Upper lobe of left lung (tissue), 6 donors: ENCODE data around the gene PRDM16. TPM values are rescaled to one million over a fixed set of nuclear protein-coding genes. Genes with fewer than 3 reads are reported as not detected.

Experiments used
- ATAC-seq, 2 donors: fragments of 200-7000 bp; cut with Tn5 transposase; one replicate each; pipeline ENCODE4 v1.9.1; 2022; ENCODE audit warnings: mild to moderate bottlenecking in 2 of 2, moderate library complexity in 2 of 2; ENCODE audit not compliant: low FRiP score in 2 of 2
- DNase-seq, 2 donors: peaks; one replicate each; pipeline ENCODE4 v3.0.0-alpha.2; 2019 to 2020
- H3K27ac ChIP-seq, 4 donors: fragments of 200-600 bp; sonication (generic); one replicate each; pipeline ENCODE4 v1.5.1; 2016 to 2019
- H3K27me3 ChIP-seq, 4 donors: fragments of 200-600 bp; sonication (generic); one replicate each; pipeline ENCODE4 v1.5.1; 2017 to 2019
- H3K36me3 ChIP-seq, 4 donors: fragments of 200-600 bp; sonication (generic); one replicate each; pipeline ENCODE4 v1.5.1; 2016 to 2019
- H3K4me1 ChIP-seq, 4 donors: fragments of 200-600 bp; sonication (generic); one replicate each; pipeline ENCODE4 v1.5.1; 2018 to 2019
- H3K4me3 ChIP-seq, 4 donors: fragments of 200-600 bp; sonication (generic); one replicate each; pipeline ENCODE4 v1.5.1; 2017 to 2019; ENCODE audit warnings: mild to moderate bottlenecking in 2 of 4, moderate library complexity in 1 of 4
- H3K9me3 ChIP-seq, 4 donors: fragments of 200-600 bp; sonication (generic); one replicate each; pipeline ENCODE4 v1.5.1; 2018 to 2019
- EP300 ChIP-seq, 4 donors: sonication (generic); formaldehyde crosslinking; IDR thresholded peaks; one replicate each; pipeline ENCODE4 v1.5.1; 2017; ENCODE audit warnings: antibody characterized with exemption in 4 of 4, control low read depth in 2 of 4
- POLR2A ChIP-seq, 4 donors: fragments of 450-650 bp; IDR thresholded peaks; one replicate each; pipeline ENCODE4 v1.5.1; 2016 to 2017; ENCODE audit warnings: antibody characterized with exemption in 4 of 4, mild to moderate bottlenecking in 2 of 4
- POLR2AphosphoS5 ChIP-seq, 2 donors: sonication (generic); formaldehyde crosslinking; IDR thresholded peaks; one replicate each; pipeline ENCODE4 v1.5.1; 2017; ENCODE audit warnings: antibody characterized with exemption in 2 of 2
- WGBS, 2 donors: methylation state at CpG; one replicate each; pipeline ENCODE4 v1.1.5; 2017 to 2018; 5-methylcytosine and 5-hydroxymethylcytosine counted together
- total RNA-seq, 6 donors: library from RNA; depleted of rRNA in 4 of 6; stranded (reverse); fragments of >200 nt in 4 of 6; gene quantifications; one replicate each; pipeline versions ENCODE4 v1.1.0 to v1.2.1, GENCODE V29; 2016 to 2021
- TF ChIP-seq, protein P1 (sequence below), 6 experiments: fragments of 450-650 bp in 4 of 6; fragments of 200-600 bp in 2 of 6; sonication (generic) in 2 of 6; IDR thresholded peaks; one replicate each; pipeline ENCODE4 v1.5.1; 2016 to 2019; ENCODE audit warnings: antibody characterized with exemption in 6 of 6
- donor health status: DM: no; HTN: no; CAD: no; lungs with moderate emphysema.
- donor health status: DM: no; HTN: yes; CAD: no; lungs with severe emphysema.

The PRDM16 gene
- total RNA-seq, 6 donors from 2014 or later = 12.3 to 54.5 (median 21.2) TPM

DNA sequence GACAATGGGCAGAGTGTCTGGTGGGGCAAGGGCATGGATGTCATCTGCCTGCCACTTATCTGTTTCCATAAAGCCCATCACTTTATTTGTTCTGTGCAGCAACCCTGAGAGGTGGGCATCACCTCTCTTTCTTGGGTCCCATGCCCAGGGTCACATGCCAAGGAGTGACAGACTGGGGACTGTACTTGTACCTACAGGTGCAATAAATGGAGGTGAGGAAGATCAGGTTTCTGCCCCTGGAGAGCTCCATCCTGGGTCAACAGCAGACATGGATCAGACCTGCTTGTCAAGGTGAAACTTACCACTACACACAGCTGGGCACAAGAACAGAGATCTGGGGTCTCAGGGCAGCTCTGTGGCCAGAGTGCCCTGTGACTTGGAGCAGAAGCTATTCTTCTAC is 18.4 kb upstream of the PRDM16 start:
- TF ChIP-seq, protein P1, sequence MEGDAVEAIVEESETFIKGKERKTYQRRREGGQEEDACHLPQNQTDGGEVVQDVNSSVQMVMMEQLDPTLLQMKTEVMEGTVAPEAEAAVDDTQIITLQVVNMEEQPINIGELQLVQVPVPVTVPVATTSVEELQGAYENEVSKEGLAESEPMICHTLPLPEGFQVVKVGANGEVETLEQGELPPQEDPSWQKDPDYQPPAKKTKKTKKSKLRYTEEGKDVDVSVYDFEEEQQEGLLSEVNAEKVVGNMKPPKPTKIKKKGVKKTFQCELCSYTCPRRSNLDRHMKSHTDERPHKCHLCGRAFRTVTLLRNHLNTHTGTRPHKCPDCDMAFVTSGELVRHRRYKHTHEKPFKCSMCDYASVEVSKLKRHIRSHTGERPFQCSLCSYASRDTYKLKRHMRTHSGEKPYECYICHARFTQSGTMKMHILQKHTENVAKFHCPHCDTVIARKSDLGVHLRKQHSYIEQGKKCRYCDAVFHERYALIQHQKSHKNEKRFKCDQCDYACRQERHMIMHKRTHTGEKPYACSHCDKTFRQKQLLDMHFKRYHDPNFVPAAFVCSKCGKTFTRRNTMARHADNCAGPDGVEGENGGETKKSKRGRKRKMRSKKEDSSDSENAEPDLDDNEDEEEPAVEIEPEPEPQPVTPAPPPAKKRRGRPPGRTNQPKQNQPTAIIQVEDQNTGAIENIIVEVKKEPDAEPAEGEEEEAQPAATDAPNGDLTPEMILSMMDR (IDR thresholded peaks at IDR 0.05) = no peak
- TF ChIP-seq POLR2AphosphoS5 (IDR thresholded peaks at IDR 0.05) = no peak
- no peak for TF ChIP-seq POLR2A (IDR thresholded peaks at IDR 0.05)
- TF ChIP-seq EP300 (IDR thresholded peaks at IDR 0.05) = no peak
- Histone ChIP-seq H3K4me3 (no peak overlapping the region), H3K4me1 (no peaks in the 10 kb centered on the region), H3K36me3 (no peaks in the 10 kb centered on the region), H3K27ac (no peak overlapping the region), H3K27me3 (no peaks in the 10 kb centered on the region), H3K9me3 (no peaks in the 10 kb centered on the region)
- ATAC-seq = no peak
- peak in 1 of 2 donors; percentile 15 for DNase-seq

DNA sequence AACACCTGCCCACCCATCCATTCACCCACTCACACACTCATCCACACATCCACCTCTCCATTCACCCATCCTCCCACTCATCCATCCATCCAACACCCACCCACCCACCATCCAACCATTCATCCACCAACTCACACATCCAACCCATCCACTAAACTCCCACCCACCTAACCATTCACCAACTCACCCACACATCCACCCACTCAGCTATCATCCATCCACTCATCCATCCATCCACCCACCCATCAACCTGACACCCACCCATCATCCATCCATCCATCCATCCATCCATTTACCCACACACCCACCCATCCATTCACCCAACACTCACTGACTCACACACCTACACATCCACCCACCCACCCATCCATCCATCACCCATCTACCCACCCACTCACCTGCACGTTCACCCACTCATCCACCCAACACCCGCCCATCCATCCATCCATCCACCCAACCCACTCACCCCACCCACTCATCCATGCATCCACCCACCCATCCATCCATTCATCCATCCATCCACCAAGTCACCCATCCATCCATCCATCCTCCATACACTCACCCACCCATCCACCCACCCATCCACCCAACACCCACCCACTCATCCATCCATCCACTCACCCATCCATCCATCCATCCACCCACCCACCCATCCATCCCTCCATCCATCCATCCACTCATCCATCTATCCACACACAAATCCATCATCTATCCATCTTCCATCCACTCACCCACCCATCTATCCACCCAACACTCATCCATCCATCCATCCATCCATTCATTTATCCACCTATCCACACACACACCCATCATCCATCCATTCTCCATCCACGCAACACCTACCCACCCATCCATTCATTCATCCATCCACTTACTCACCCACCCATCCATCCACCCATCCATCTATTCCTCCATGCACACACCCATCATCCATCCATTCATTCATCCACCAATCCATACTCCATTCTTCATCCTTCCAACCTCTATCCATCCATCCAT is 17.4 kb upstream of the PRDM16 start:
- DNase-seq (peak in 1 of 2 donors; percentile 14), ATAC-seq (no peak)
- Histone ChIP-seq H3K4me3 (no peak overlapping the region), H3K4me1 (no peaks in the 10 kb centered on the region), H3K27ac (no peak overlapping the region), H3K36me3 (no peaks in the 10 kb centered on the region), H3K9me3 (no peaks in the 10 kb centered on the region), H3K27me3 (no peaks in the 10 kb centered on the region)
- TF ChIP-seq POLR2AphosphoS5 (IDR thresholded peaks at IDR 0.05) (no peak), POLR2A (IDR thresholded peaks at IDR 0.05) (no peak), EP300 (IDR thresholded peaks at IDR 0.05) (no peak)
- TF ChIP-seq, protein P1 (IDR thresholded peaks at IDR 0.05) = no peak
- 89% methylated on average over 3 of the region's 3 CpGs for WGBS, 2 donors

DNA sequence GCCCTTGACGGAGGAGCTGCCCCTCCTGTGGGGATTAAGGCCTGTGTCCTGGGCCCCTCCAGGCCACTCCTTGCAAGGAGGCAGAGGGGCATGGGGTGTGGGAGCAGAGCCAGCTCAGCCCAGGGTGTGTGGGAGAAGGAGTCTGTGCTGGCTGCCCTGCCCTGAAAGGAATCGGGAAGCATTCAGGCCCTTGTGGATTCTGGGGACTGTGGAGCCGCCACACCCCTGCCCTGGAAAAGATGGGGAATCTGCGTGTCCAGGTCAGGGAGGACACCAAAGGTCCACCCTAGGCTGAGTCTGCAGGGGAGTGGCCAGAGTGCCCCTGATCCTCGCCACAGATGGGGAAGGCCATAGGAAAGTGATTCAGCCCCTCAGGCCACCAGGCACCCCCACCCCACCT is 16.5 kb upstream of the PRDM16 start:
- Histone ChIP-seq H3K4me3 (no peak overlapping the region), H3K36me3 (no peaks in the 10 kb centered on the region), H3K4me1 (no peaks in the 10 kb centered on the region), H3K27ac (no peak overlapping the region), H3K27me3 (no peaks in the 10 kb centered on the region), H3K9me3 (no peaks in the 10 kb centered on the region)
- no peak for TF ChIP-seq POLR2AphosphoS5 (IDR thresholded peaks at IDR 0.05)
- TF ChIP-seq, protein P1 (IDR thresholded peaks at IDR 0.05) = no peak
- no peak for TF ChIP-seq POLR2A (IDR thresholded peaks at IDR 0.05)
- no peak for TF ChIP-seq EP300 (IDR thresholded peaks at IDR 0.05)
- DNase-seq (peak; percentile 15 to 17), ATAC-seq (no peak)
- WGBS, 2 donors = 86 to 87% methylated on average over 3 to 5 of the region's 5 CpGs

DNA sequence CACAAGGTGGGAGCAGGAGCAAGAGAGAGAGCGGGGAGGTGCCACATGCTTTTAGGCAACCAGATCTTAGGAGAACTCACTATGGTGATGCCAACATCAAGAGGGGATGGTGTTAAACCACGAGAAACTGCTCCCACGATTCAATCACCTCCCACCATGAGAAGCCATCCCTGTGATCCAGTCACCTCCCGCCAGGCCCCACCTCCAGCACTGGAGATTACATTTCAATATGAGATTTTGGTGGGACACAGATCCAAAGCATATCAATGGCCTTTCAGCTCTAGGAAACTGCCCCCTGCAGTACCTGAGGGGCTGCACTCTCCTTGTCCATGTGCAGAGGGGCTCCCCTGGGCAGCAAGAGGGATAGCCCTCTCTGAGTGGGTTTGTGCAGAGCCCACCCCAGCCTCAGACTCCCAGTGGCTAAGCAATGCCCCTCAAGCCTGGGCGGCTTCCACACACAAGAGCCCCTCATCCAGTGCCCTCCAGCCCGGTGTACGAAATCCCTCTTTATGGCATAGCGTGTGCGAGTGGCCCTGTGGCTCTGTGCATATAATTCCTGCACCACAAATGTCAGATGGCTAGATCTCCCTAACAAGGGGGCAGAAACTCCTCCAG is 15.5 kb upstream of the PRDM16 start:
- no peak overlapping the region for H3K4me3 ChIP-seq
- H3K4me1 ChIP-seq = no peaks in the 10 kb centered on the region
- no peaks in the 10 kb centered on the region for H3K36me3 ChIP-seq
- H3K27me3 ChIP-seq = no peaks in the 10 kb centered on the region
- TF ChIP-seq POLR2AphosphoS5 (IDR thresholded peaks at IDR 0.05) (no peak), POLR2A (IDR thresholded peaks at IDR 0.05) (no peak), EP300 (IDR thresholded peaks at IDR 0.05) (no peak)
- TF ChIP-seq, protein P1 (IDR thresholded peaks at IDR 0.05) = no peak
- WGBS, 2 donors = 82 to 91% methylated on average over 8 to 9 of the region's 9 CpGs
- H3K27ac ChIP-seq = no peak overlapping the region
- ATAC-seq = no peak
- no peak for DNase-seq
- no peaks in the 10 kb centered on the region for H3K9me3 ChIP-seq
